NOMO-1 treated with DMSO at 0.1 percent for 48 hours (cell line): Measurements from ENCODE around the gene RGS14.
"Not testable (repeated sequence)": the region's sequence is repeated elsewhere in the genome, so short reads cannot be mapped to it uniquely, and the experiment has no call there.

Experiments used
- DNase-seq: peaks from one replicate; lab custom pipeline; 2025; ENCODE audit not compliant: unreplicated experiment; lab: John Stamatoyannopoulos, UW

The RGS14 gene

DNA sequence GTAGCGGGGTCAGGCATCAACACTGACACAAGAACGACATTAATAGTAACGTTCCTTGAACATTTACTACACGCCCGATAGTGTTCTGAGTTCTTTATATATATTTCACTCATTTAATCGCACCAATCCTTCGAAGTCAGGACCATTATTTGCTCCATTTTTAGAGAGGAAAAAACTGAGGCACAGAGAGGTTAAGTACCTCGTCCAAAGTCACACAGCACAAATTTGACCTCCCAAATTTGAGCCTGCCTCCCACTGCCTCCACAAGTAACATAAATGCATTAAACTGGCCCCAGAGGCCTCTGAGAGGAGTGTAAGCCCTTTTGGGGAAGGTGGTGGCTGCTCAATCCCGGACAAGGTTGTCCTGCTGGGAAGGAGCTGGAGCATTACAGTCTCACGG, 5.8 kb downstream of the RGS14 start:
- DNase-seq = no peak

DNA sequence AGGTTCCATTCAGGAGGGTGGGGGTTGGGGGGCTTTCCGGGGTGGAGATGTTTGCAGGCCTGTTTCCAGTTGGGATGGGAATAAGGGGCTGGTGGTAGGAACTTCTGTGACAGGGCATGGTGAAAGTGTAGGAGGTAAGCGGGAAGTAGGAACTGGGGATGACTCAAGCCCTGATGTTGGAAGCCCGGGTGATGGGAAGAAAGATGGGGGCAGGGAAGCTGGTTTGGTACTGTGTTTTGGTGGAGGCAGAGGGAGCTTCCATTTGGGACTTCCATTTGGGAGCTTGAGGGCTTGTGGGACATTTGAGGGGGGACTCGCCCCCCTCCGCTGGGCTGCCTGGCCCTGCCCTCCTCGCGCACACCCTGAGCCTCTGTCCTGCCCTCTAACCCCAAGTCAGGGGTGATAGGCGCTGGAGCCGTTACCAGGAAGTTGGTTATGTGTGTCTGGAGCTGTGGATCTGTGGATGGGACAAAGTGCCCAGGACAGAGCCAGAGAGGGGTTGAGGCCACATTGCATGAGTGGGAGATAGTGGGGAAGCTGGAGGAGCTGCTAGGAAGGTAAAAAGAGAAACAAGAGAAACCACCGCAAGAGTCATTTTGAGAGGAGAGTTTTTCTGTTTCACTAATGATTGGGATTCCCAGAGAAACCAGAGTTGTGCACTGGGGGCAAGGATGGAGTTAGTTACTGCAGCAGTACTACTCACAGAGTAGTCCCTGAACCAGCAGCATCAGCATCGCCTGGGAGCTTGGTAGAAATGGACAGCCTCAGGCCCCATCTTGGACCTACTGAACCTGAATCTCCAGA, 6.6 kb downstream of the RGS14 start:
- no peak for DNase-seq

DNA sequence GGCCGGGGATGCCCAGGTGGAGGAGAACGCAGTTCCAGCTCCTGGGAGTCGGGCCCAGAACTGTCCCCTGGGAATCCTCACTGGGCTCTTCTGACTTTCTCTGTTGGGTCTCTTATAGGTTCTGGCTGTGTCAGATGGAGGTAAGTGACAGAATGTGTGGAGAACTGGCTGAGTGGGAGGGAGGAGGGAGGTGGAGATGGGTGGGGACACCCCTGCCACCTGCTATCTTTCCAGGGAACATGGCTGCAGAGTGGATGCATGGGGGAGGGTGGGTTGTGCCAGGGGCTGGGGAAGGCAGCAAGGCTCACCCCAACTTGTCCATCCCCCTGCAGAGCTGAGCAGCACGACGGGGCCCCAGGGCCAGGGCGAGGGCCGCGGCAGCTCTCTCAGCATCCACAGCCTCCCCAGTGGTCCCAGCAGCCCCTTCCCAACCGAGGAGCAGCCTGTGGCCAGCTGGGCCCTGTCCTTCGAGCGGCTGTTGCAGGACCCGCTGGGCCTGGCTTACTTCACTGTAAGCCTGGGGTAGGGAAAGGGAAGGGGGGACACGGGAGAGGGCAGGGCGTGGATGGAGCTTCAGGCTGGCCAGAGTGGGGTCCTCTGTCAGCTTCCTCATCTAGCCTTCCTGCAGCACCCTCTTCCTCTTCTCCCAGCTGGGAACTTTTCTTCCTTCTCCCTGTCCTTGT, 8.3 kb downstream of the RGS14 start:
- no peak for DNase-seq

DNA sequence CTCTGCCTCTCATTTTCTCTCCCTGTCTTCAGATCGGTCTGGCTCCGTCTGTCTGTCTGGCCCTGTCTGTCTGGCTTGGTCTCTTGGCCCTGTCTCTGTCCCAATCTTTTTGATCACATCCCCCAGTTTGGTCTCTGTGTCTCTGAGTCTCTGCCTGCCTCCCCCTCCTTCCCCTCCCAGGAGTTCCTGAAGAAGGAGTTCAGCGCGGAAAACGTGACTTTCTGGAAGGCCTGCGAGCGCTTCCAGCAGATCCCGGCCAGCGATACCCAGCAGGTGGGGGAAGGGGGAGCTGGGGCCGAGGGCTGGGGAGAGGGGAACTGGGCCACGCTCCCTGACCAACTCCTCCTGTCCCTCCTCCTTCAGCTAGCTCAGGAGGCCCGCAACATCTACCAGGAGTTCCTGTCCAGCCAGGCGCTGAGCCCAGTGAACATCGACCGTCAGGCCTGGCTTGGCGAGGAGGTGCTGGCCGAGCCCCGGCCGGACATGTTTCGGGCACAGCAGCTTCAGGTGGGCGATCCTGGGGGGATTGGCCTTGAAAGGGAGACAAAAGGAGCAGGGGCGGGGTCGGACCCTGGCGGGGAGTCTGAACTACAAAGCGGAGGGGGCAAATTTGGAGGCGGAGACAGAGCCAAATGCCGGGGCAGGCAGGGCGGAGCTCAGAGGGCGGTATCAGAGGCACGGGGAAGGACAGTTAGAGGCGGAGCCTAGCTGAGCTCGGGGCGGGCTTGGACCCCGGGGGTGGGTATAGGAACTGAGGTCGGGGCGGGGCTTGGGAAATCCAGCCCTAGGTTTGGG, 9.0 kb downstream of the RGS14 start:
- DNase-seq = no peak

DNA sequence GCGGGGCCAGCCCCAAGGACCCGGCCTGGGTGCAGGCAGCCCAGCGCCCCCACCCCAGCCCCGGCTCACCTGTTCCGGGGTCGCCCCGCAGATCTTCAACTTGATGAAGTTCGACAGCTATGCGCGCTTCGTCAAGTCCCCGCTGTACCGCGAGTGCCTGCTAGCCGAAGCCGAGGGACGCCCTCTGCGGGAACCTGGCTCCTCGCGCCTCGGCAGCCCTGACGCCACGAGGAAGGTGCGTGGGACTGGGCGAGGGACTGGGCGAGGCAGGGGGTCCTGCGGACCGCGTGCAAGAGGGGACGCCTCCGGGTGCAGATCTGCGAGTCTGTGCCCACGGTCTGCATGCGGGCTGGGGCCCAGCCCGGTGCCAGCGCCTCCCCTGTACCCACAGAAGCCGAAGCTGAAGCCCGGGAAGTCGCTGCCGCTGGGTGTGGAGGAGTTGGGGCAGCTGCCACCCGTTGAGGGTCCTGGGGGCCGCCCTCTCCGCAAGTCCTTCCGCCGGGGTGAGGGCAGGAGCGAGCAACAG, 9.7 kb downstream of the RGS14 start:
- no peak for DNase-seq

DNA sequence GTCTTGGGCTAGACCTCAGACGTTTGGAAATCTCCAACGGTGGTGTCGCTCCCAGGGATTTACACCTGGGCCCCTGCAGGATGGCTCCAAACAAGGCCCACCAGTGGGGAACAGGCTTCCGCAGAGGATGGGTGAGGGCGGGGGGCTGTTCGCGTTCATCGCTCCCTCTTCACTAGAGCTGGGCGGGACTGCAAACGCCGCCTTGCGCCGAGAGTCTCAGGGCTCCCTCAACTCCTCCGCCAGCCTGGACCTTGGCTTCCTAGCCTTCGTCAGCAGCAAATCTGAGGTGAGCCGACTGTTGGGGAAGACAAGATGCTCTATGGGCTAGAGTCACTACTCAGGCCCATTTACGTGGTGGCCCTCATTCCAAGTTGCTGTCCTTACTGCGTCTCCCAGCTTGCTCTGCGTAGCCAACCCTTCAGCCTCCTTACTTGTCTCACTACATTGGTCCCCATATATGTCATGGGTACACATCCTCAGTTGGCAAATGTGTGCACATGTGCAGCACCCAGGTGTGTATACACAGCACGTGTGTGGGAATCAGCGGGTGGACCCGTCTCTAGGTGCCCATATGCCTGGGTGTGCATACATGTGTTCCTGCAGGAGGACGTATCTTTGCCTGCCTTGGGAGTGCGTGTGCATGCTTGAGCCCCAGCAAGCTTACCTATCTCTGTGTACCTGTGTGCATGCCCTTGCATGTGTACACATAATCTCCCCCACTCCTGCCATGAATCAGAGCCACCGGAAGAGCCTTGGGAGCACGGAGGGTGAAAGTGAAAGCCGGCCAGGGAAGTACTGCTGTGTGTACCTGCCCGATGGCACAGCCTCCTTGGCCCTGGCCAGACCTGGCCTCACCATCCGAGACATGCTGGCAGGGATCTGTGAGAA, 10.5 kb downstream of the RGS14 start:
- no peak for DNase-seq

DNA sequence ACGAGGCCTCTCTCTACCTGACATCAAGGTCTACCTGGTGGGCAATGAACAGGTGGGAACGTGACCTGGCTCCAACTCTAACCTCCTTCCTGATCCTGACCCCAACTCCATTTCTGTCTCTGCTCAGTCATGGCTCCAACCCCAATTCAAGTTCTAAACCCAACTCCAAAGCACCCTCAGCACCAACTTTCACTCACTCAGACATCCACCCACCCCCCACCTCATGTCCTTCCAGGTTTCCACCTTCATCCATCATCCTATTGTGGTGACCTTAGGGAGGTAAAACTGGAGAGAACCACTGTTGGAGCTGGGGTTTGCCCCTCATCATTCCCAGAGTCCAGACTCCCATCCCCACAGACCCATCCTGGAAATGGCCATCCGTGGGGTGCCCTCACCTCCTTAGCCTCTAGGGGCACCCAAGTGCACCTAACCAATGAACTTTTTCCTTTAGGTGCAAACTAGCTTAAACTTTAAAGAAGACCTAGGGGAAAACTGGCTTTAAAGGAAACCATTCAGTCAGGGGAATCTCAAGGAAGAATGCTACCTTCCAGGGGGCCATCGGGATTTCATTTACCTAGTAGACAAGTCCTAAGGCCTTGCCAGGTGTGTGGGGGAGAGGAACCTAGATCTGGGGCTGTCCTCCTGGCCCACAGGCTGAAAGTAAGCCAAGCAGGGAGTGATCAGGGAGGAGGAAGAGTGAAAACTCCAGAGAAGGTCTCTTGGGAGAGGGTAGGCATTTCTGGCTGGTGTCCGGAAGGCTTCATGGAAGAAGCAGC, 11.3 kb downstream of the RGS14 start:
- no peak for DNase-seq

DNA sequence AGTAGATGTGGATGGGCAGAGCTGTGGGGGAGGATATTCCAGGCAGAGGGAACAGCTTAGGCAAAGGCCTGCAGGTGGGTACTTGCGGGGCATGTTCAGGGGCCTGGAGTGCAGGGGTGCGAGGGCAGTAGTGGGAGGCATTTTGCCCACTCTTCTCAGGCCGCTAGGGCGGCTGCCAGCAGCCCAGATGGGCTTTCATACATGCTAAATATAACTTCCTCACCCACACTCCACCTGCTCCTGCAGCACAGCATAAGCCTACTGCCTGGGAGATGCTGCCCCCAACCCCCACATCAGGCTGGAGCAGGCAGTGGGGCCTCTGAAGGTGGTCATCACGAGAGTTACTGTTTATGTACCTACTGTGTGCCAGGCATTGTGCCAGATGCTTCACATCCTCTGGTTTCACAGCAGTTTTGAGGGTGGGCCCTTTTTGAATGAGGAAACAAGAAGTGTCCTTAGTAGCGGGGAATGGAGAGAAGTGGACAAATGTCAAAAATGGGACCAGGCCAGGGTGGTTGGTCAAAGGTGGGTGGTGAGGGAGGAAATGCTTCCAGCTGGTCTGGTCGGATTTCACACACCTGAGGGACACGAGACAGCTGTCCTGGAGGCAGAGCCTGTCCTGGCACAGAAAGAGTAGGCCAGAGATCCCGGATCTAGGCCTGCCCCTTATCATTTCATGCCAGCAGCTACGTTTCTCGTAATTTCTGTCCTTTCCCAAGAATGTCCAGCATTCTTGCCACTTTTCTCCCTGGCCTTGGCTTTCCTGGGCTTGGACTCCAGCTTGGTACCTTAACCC, 12.1 kb downstream of the RGS14 start:
- no peak for DNase-seq

DNA sequence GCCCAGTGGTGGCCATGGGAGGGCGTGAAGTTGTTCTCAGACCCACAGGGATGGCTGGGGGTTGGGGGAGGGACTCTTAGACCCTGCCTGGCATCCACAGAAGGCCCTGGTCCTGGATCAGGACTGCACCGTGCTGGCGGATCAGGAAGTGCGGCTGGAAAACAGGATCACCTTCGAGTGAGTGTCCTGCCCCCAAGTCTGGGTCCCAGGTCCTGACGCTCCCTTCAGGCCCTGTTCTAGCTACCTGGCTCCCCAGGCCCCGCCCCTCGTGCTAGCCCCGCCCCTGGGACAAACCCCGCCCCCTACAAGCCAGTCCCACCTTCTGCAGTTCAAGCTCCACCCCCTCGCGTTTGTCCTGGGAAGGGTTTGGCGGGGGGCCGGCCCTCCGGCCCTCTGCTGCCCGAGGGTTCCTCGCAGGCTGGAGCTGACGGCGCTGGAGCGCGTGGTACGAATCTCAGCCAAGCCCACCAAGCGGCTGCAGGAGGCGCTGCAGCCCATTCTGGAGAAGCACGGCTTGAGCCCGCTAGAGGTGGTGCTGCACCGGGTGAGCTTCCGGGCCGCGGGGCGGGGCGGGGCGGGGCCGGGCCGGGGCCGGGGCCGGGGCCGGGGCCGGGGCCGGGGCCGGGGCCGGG, 12.9 kb downstream of the RGS14 start:
- no peak for DNase-seq

DNA sequence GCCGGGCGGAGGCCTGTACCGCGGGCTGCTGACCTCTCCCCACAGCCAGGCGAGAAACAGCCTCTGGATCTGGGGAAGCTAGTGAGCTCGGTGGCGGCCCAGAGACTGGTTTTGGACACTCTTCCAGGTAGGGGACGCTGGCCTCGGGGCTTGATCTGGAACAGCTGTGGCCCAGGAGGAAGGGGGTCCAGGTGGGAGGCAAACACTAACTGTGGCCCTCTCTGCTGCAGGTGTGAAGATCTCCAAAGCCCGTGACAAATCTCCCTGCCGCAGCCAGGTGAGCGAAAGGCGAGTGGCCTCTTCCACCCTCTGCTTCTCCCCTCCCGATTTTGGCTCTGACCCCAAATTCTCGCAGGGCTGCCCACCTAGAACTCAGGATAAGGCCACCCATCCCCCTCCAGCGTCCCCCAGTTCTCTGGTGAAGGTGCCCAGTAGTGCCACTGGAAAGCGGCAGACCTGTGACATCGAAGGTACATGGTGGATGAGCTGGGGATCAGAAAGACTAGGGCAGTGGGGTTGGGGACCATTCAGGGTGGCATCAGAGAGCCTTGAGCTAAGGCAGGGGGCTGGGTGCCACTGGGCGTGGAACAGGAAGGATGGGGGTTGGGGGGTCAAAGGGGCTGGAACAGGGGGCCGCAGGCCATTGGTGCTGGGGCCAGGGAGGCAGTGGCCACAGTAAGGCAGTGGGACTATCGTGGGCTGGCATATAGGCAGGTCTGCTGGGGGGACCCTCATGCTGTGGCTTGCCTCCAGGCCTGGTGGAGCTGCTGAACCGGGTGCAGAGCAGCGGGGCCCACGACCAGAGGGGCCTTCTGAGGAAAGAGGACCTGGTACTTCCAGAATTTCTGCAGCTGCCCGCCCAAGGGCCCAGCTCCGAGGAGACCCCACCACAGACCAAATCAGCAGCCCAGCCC, 13.7 kb downstream of the RGS14 start:
- no peak for DNase-seq

DNA sequence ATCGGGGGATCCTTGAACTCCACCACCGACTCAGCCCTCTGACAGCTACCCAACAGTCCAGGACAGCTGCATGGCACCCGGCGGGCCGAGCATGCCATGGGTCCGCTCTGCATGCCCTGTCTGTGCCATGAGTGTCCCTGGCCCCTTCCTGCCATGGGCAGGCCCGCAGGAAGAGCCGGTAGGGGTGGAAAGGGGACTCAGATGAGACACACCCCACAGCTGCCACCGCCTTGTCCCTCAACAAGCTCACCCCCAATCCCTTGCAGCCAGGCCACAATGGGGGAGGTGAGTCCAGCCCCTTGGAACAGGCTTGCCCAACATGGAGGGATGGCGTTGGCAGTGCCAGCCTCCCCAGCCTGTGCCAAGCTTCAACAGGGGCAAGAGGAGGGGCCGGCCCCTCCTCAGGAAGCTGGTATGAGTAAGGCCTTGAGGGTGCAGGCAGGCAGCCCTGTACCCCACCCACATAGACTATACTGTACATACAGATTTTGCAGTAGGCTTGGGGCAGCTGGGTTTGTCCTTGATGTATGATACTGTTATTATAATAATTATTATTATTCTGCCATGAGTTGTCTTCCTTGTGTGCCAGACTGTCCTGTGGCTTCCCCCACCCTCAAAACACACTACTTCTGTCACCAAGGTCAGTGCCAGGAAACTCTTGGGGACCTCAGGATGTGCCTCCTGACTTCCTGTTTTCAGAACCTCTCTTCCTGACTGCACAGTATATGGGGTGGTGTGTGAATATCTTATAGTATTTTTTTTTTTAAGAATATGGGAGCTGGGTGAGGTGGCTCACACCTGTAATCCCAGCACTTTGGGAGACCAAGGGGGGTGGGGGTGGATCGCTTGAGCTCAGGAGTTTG, 14.5 kb downstream of the RGS14 start:
- no peak for DNase-seq

DNA sequence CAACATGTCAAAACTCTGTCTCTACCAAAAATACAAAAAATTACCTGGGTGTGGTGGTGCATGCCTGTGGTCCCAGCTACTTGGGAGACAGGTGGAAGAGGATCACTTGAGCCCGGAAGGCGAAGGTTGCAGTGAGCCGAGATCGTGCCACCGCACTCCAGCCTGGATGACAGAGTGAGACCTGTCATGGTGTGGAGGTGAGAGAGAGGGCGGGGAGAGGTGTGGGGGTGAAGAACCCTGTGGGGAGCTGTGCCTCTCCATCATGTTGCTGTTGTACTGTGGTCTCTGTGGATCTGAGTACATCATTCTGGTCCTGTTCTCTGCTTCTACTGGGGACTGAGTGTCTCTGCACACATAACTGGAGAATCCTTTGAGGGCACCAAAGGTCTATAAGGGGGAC, 15.2 kb downstream of the RGS14 start:
- DNase-seq = no peak

DNA sequence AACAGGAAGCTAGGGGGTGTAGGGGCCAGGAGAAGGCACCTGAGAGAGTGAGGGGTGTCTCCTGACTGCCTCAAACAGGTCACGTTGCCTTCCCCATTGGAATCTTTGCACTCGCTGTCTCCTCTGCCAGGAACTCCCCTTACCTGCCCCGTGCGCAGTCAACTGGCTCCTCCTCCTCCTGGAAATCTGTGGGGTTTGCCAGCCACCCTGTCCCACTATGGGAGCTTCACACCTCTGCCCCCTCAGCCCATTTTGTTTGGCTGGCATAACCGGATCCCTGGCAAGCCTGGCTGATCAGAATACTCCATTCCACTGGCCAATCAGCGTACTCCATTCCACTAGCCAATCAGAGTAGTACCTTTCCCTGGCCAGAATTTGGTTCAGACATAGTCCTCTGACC, 16.1 kb downstream of the RGS14 start:
- no peak for DNase-seq

DNA sequence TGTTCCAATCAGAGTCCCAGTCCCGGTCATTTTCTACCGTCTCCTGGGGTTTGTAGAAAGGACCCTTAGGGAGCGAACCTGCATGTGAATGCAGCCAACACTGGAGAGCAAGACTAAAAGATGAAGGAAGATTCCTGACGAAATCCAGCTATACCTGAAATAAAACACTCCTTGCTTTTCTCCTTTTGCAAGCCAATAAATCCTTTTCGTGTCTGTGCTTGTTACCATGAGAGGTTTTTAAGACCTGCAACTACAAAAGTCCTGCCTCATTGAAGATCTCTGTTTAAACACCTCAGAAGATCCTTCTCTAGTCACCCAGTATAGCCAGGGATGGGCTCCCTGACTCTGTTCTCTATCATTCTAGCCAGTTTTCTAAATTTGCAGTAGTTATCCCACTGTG, 16.5 kb downstream of the RGS14 start:
- DNase-seq = no peak

DNA sequence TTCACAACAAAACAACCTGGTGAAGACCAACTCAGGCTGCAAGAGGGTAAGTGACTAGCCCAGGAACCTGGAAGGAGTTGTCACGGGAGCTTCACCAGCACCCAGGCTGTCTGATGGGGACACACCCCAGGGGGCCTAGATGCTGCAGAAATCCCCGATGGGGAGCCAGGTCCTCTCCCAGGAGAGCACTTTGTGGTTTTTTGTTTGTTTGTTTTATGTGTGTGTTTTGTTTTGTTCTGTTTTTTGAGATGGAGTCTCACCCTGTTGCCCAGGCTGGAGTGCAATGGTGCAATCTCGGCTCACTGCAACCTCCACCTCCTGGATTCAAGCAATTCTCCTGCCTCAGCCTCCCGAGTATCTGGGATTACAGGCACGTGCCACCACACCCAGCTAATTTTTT, 17.8 kb downstream of the RGS14 start:
- DNase-seq = not testable (repeated sequence)

DNA sequence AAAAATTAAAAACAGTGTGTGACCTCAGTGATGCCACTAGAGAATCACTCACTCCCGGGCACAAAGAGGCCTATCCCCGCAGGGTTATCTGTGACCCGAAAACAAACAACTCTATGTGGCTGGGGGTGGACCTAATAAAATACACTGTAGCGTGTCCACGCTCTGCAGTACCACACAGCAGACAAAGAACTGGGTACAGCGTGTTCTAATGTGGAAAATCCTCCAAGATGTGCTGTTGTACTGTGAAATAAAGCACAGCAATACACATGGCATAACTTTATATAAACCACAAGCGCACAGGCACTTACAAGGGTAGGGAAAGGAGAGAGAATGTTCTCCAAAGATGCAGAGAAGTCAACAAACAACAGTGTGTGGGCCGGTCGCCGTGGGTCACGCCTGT, 18.4 kb downstream of the RGS14 start:
- DNase-seq = no peak
